A549 (cell line): Measurements from ENCODE around the gene INPP5B. TPM values are rescaled to one million over a fixed set of nuclear protein-coding genes. Genes with fewer than 3 reads are reported as not detected.

Experiments used
- ATAC-seq, 2 experiments: fragments of 200-7000 bp in 1 of 2; fragments of >200 bp in 1 of 2; cut with Nextera tagmentation in 1 of 2; cut with Tn5 transposase in 1 of 2; 3 replicates each; pipeline versions ENCODE4 v1.8.0 to v1.9.1; 2018 to 2020; ENCODE audit warnings: mild to moderate bottlenecking in 1 of 2, moderate library complexity in 1 of 2
- CTCF ChIA-PET: fragments of 300-600 bp; sonication (Branson Sonifier 250); formaldehyde crosslinking; extraction: SDS; loops from one replicate; lab custom pipeline; 2021; ENCODE audit warnings: antibody characterized with exemption, inconsistent platforms; lab: Yijun Ruan, JAX
- POLR2A ChIA-PET: fragments of 350-600 bp; formaldehyde crosslinking; extraction: SDS; loops from one replicate; lab custom pipeline; 2021; ENCODE audit warnings: antibody characterized with exemption, inconsistent platforms; lab: Yijun Ruan, JAX
- DNase-seq, 2 experiments: peaks; one replicate each; pipeline versions ENCODE4 v3.0.0 to v3.0.0-alpha.2; 2011 to 2016; ENCODE audit warnings: low read depth in 1 of 2, low spot score in 1 of 2
- FAIRE-seq: peaks from 2 replicates; lab custom pipeline; 2011; peaks lifted over from hg19 to GRCh38; lab: Jason Lieb, UNC
- H3K27ac ChIP-seq, 2 experiments: fragments of >200 bp; sonication (Bioruptor Twin); formaldehyde crosslinking; 3 replicates each; pipeline ENCODE4 v1.5.1; 2016 to 2017
- H3K4me1 ChIP-seq: fragments of >200 bp; sonication (Bioruptor Twin); formaldehyde crosslinking; 3 replicates; pipeline ENCODE4 v1.6.1; 2016
- H3K4me2 ChIP-seq: fragments of >200 bp; sonication (Bioruptor Twin); formaldehyde crosslinking; 3 replicates; pipeline ENCODE4 v1.6.1; 2016
- H3K4me3 ChIP-seq: fragments of >200 bp; sonication (Bioruptor Twin); formaldehyde crosslinking; 3 replicates; pipeline ENCODE4 v1.5.1; 2016
- H3K9me3 ChIP-seq: fragments of >200 bp; sonication (Bioruptor Twin); formaldehyde crosslinking; 3 replicates; pipeline ENCODE4 v1.6.1; 2016
- BHLHE40 ChIP-seq: IDR thresholded peaks from 2 replicates; pipeline ENCODE4 v1.6.1; 2012; ENCODE audit warnings: low read depth, low read length, inconsistent platforms
- CBX2 ChIP-seq: fragments of 200-600 bp; sonication (generic); IDR thresholded peaks from 2 replicates; pipeline ENCODE4 v1.6.1; 2016; ENCODE audit warnings: low read depth, mild to moderate bottlenecking, borderline replicate concordance
- CEBPB ChIP-seq, 2 experiments: fragments of >200 bp in 1 of 2; sonication (Bioruptor Twin) in 1 of 2; formaldehyde crosslinking in 1 of 2; IDR thresholded peaks; 2 replicates each; pipeline ENCODE4 v1.6.1; 2012 to 2016
- EHMT2 ChIP-seq: fragments of 200-600 bp; sonication (generic); IDR thresholded peaks from 2 replicates; pipeline ENCODE4 v1.6.1; 2016; ENCODE audit warnings: antibody characterized with exemption, low read depth, mild to moderate bottlenecking, moderate library complexity
- ESRRA ChIP-seq: fragments of 150-350 bp; IDR thresholded peaks from 2 replicates; pipeline ENCODE4 v1.6.1; 2014; ENCODE audit warnings: mild to moderate bottlenecking, low read length, borderline replicate concordance
- HES2 ChIP-seq: fragments of >200 bp; sonication (Bioruptor Twin); formaldehyde crosslinking; IDR thresholded peaks from 2 replicates; pipeline ENCODE4 v1.6.1; 2016
- HMGXB4 ChIP-seq: fragments of 250-450 bp; sonication (Bioruptor Pico); IDR thresholded peaks from 2 replicates; pipeline ENCODE4 v1.5.0; 2021; ENCODE audit warnings: mild to moderate bottlenecking, moderate library complexity, borderline replicate concordance
- HOXB5 ChIP-seq: fragments of 250-450 bp; sonication (Bioruptor Pico); IDR thresholded peaks from 2 replicates; pipeline ENCODE4 v1.5.0; 2020; ENCODE audit warnings: mild to moderate bottlenecking, moderate library complexity
- MAX ChIP-seq: IDR thresholded peaks from 2 replicates; pipeline ENCODE4 v1.6.1; 2012
- MYC ChIP-seq: IDR thresholded peaks from 2 replicates; pipeline ENCODE4 v1.6.1; 2012; ENCODE audit warnings: mild to moderate bottlenecking, inconsistent platforms, low read length, improper control_type of control experiment, borderline replicate concordance
- PBX3 ChIP-seq: IDR thresholded peaks from 2 replicates; pipeline ENCODE4 v1.6.1; 2012
- PHF8 ChIP-seq: fragments of 200-600 bp; sonication (generic); IDR thresholded peaks from 2 replicates; pipeline ENCODE4 v1.6.1; 2016; ENCODE audit warnings: low read depth, mild to moderate bottlenecking, antibody characterized with exemption, moderate library complexity, borderline replicate concordance
- POLR2AphosphoS2 ChIP-seq: conservative IDR thresholded peaks from 2 replicates; pipeline ENCODE4 v1.6.1; 2012; ENCODE audit warnings: low read length, improper control_type of control experiment, inconsistent platforms
- RARB ChIP-seq: fragments of 250-450 bp; sonication (Bioruptor Pico); IDR thresholded peaks from 2 replicates; pipeline ENCODE4 v1.8.0; 2021; ENCODE audit warnings: mild to moderate bottlenecking, moderate library complexity
- SMC3 ChIP-seq: fragments of >200 bp; sonication (Bioruptor Twin); formaldehyde crosslinking; IDR thresholded peaks from 3 replicates; pipeline ENCODE4 v1.6.1; 2018; ENCODE audit warnings: inconsistent platforms
- SREBF2 ChIP-seq: fragments of 450-650 bp; IDR thresholded peaks from 2 replicates; pipeline ENCODE4 v1.6.1; 2014; ENCODE audit warnings: mild to moderate bottlenecking, moderate library complexity
- ZC3H11A ChIP-seq: fragments of 450-650 bp; IDR thresholded peaks from 2 replicates; pipeline ENCODE4 v1.6.1; 2014; ENCODE audit warnings: antibody characterized with exemption, mild to moderate bottlenecking
- ZNF302 ChIP-seq: fragments of 250-450 bp; sonication (Bioruptor Pico); IDR thresholded peaks from 2 replicates; pipeline ENCODE4 v1.9.0; 2021; ENCODE audit warnings: inconsistent platforms, mild to moderate bottlenecking, moderate library complexity
- WGBS: methylation state at CpG from one replicate; pipeline ENCODE4 v1.1.6; 2017; ENCODE audit errors: missing lambda C conversion rate; 5-methylcytosine and 5-hydroxymethylcytosine counted together
- polyA plus RNA-seq, 4 experiments: library from polyadenylated mRNA; depleted of rRNA in 3 of 4; stranded (reverse); fragments of >200 nt; fragmentation: RNase III in 1 of 4; extraction: RNeasy Plus Mini Kit Qiagen cat#74134 plus additional on column Dnase treatment in 1 of 4; gene quantifications; 2 replicates in 3 of 4; 3 replicates in 1 of 4; pipeline ENCODE4 v1.2.3, GENCODE V29; 2011 to 2017

INPP5B gene
- polyA plus RNA-seq, 2 of the 4 experiments (the other 2 are of a cell fraction) = 4.9 to 11.1 TPM

- no peak for FAIRE-seq
- no peak for ATAC-seq
- Histone ChIP-seq H3K9me3 (no peaks in the 10 kb centered on the region), H3K4me3 (no peak overlapping the region), H3K4me2 (no peak overlapping the region)
- no peak for DNase-seq
- CTCF ChIA-PET = interaction anchor here (0.6 to 2.0 kb wide), 2 partner anchors 8 to 24 kb away, joined by 3 to 6 read pairs; no protein-coding TSS in a partner anchor
- 81% methylated on average over 9 of the region's 11 CpGs for WGBS
- TF ChIP-seq CEBPB (IDR thresholded peaks at IDR 0.05) = no peak
- TF ChIP-seq, all 56 proteins: peak for 0
- POLR2A ChIA-PET = no interaction called here
- Histone ChIP-seq H3K27ac (no peak overlapping the region), H3K4me1 (peaks cover 4% of the 10 kb centered on the region; the same call in 1 of the 3 replicates)
These were observed 4.4 kb upstream of the INPP5B start for GRCh38 chr1:37951041-37951782.

GRCh38 chr1:37949524-37950152 is 2.8 kb upstream of the INPP5B start:
- TF ChIP-seq HES2 = no peak
- no peak for TF ChIP-seq HMGXB4 (CRISPR knock-in tag)
- no peak for TF ChIP-seq CBX2
- no peak for TF ChIP-seq HOXB5
- TF ChIP-seq MYC = no peak
- TF ChIP-seq ZNF302 = no peak
- no peak for TF ChIP-seq BHLHE40
- no peak for TF ChIP-seq ZC3H11A
- TF ChIP-seq ESRRA = no peak
- TF ChIP-seq EHMT2 = no peak
- TF ChIP-seq SMC3 = no peak
- no peak for TF ChIP-seq SREBF2
- no peak for TF ChIP-seq PBX3
- TF ChIP-seq MAX = no peak
- TF ChIP-seq, all 56 proteins: peak for 0
- DNase-seq (no peak), FAIRE-seq (no peak), ATAC-seq (no peak)
- 88% methylated on average over 3 of the region's 6 CpGs for WGBS
- ChIA-PET CTCF (interaction anchor here (0.8 to 1.7 kb wide), 5 partner anchors 8 to 90 kb away, joined by 3 to 6 read pairs (median 5); partner anchors contain the start of gene SF3A3), POLR2A (no interaction called here)
- peaks cover 13% of the 10 kb centered on the region for H3K4me1 ChIP-seq
- H3K9me3 ChIP-seq = no peaks in the 10 kb centered on the region
- no peak overlapping the region for H3K4me2 ChIP-seq
- no peak overlapping the region for H3K4me3 ChIP-seq
- H3K27ac ChIP-seq = no peak overlapping the region

- POLR2A ChIA-PET = no interaction called here
- no peak overlapping the region for H3K4me2 ChIP-seq
- FAIRE-seq = no peak
- TF ChIP-seq POLR2AphosphoS2 (no peak), RARB (CRISPR knock-in tag) (no peak), PHF8 (no peak)
- TF ChIP-seq, all 56 proteins: peak for 0
- DNase-seq (no peak), ATAC-seq (no peak)
- no peaks in the 10 kb centered on the region for H3K9me3 ChIP-seq
- CTCF ChIA-PET = interaction anchor here (0.8 to 2.0 kb wide), 6 partner anchors 9 to 89 kb away, joined by 3 to 6 read pairs (median 4); partner anchors contain the start of gene SF3A3
- no peak overlapping the region for H3K4me3 ChIP-seq
- H3K4me1 ChIP-seq = peaks cover 13% of the 10 kb centered on the region
- no peak overlapping the region for H3K27ac ChIP-seq
These were observed 2.0 kb upstream of the INPP5B start for GRCh38 chr1:37948841-37949240.
